ENCODE data around the gene LSM14B.

The LSM14B gene

GRCh38 chr20:62157387-62158087 lies 35.3 kb downstream of the LSM14B start:
- TF ChIP-seq CTCF (IDR thresholded peaks at IDR 0.05), result no peak

GRCh38 chr20:62158088-62158400 lies 35.8 kb downstream of the LSM14B start:
- TF ChIP-seq CTCF (IDR thresholded peaks at IDR 0.05), result no peak

GRCh38 chr20:62158541-62158940 lies 36.3 kb downstream of the LSM14B start:
- TF ChIP-seq CTCF (IDR thresholded peaks at IDR 0.05), result no peak

- no peak for TF ChIP-seq CTCF (IDR thresholded peaks at IDR 0.05)
These were observed 36.8 kb downstream of the LSM14B start for GRCh38 chr20:62159052-62159451.

GRCh38 chr20:62159839-62160238 lies 37.6 kb downstream of the LSM14B start:
- TF ChIP-seq CTCF (IDR thresholded peaks at IDR 0.05), result no peak

- no peak for TF ChIP-seq CTCF (IDR thresholded peaks at IDR 0.05)
These were observed 38.0 kb downstream of the LSM14B start for GRCh38 chr20:62160253-62160652.

- TF ChIP-seq CTCF (IDR thresholded peaks at IDR 0.05), result no peak
These were observed 38.6 kb downstream of the LSM14B start for GRCh38 chr20:62160876-62161275.

GRCh38 chr20:62161347-62161746 lies 39.1 kb downstream of the LSM14B start:
- TF ChIP-seq CTCF (IDR thresholded peaks at IDR 0.05), result no peak

Data from LNCAP (cell line).